Gastrocnemius medialis (tissue), 4 donors: Measurements from ENCODE around the gene VWA8.

Source experiments
- CTCF ChIP-seq, 5 experiments: fragments of 450-650 bp in 3 of 5; fragments of 200-600 bp in 2 of 5; sonication (generic) in 2 of 5; IDR thresholded peaks in 4 of 5; conservative IDR thresholded peaks in 1 of 5; 1 replicate in 4 of 5; 2 replicates in 1 of 5; pipeline ENCODE4 v1.5.1; 2016 to 2019; ENCODE audit warnings: antibody characterized with exemption in 5 of 5, mild to moderate bottlenecking in 3 of 5, moderate library complexity in 3 of 5
- POLR2A ChIP-seq, 2 donors: fragments of 450-650 bp; IDR thresholded peaks; one replicate each; pipeline ENCODE4 v1.6.1; 2017; ENCODE audit warnings: antibody characterized with exemption in 2 of 2, mild to moderate bottlenecking in 2 of 2, moderate library complexity in 2 of 2

GRCh38 chr13:41822560-41822959 is 138.3 kb downstream of the VWA8 start:
- TF ChIP-seq CTCF (IDR thresholded peaks at IDR 0.05 in 4 of 5, conservative IDR thresholded peaks at IDR 0.05 in 1 of 5), result no peak
- TF ChIP-seq POLR2A (IDR thresholded peaks at IDR 0.05), result no peak
